GM21786 (cell line): ENCODE results near the gene OR4F15.

ENCODE experiments used
- ATAC-seq: cut with Tn5 transposase; IDR thresholded peaks from one replicate; pipeline ENCODE4 v1.9.1; 2021; ENCODE audit not compliant: unreplicated experiment

OR4F15 gene

GRCh38 chr15:101803676-101804075 lies 8.3 kb upstream of the OR4F15 start:
- ATAC-seq, result no peak

- ATAC-seq, result no peak
Observed at GRCh38 chr15:101804375-101804774, 7.6 kb upstream of the OR4F15 start.

- no peak for ATAC-seq
Observed at GRCh38 chr15:101804941-101805340, 7.1 kb upstream of the OR4F15 start.

- no peak for ATAC-seq
Observed at GRCh38 chr15:101805605-101806345, 6.2 kb upstream of the OR4F15 start.

- ATAC-seq, result no peak
Observed at GRCh38 chr15:101807345-101807945, 4.6 kb upstream of the OR4F15 start.

GRCh38 chr15:101808201-101808600 lies 3.8 kb upstream of the OR4F15 start:
- no peak for ATAC-seq

GRCh38 chr15:101810456-101810855 lies 1.5 kb upstream of the OR4F15 start:
- ATAC-seq, result no peak

- no peak for ATAC-seq
Observed at GRCh38 chr15:101810876-101811275, 1.1 kb upstream of the OR4F15 start.

- ATAC-seq, result no peak
Observed at GRCh38 chr15:101813803-101814534, 2.0 kb downstream of the OR4F15 start.

GRCh38 chr15:101820781-101821180 lies 8.8 kb downstream of the OR4F15 start:
- ATAC-seq, result no peak

GRCh38 chr15:101827257-101827656 lies 15.3 kb downstream of the OR4F15 start:
- ATAC-seq, result no peak

- ATAC-seq, result no peak
Observed at GRCh38 chr15:101828774-101829173, 16.8 kb downstream of the OR4F15 start.

GRCh38 chr15:101841656-101842055 lies 29.7 kb downstream of the OR4F15 start:
- ATAC-seq, result no peak

- ATAC-seq, result no peak
Observed at GRCh38 chr15:101844916-101845315, 32.9 kb downstream of the OR4F15 start.

- ATAC-seq, result no peak
Observed at GRCh38 chr15:101852356-101852755, 40.4 kb downstream of the OR4F15 start.
